GM21576 (cell line): ENCODE measurements around the gene PEX14.
"Not testable (repeated sequence)": the region's sequence is repeated elsewhere in the genome, so short reads cannot be mapped to it uniquely, and the experiment has no call there.

ENCODE experiments used
- ATAC-seq: cut with Tn5 transposase; IDR thresholded peaks from one replicate; pipeline ENCODE4 v1.9.1; 2021; ENCODE audit warnings: mild to moderate bottlenecking, moderate library complexity; ENCODE audit not compliant: unreplicated experiment

PEX14 gene

GRCh38 chr1:10450156-10450814 lies 24.5 kb upstream of the PEX14 start:
- ATAC-seq = no peak

GRCh38 chr1:10450836-10451235 lies 23.9 kb upstream of the PEX14 start:
- ATAC-seq = no peak

- no peak for ATAC-seq
Observed at GRCh38 chr1:10451287-10451686, 23.5 kb upstream of the PEX14 start.

DNA sequence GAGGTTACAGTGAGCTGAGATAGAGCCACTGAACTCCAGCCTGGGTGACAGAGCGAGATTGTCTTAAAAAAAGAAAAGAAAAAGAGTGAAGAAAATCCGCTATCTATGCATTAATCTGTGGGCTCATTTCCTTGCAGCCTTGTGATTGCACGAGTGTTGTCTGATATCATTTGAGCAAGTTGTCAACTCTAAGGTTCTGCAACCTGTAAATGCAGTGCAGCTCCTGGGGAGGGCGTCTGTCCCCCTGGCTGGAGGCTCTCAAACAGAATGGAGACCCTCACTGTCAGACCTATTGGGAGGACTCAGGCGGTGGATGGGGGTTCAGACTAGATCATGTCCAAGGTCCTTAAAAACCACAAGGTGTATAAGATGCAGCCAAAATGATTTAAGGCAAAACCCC lies 18.7 kb upstream of the PEX14 start:
- no peak for ATAC-seq

DNA sequence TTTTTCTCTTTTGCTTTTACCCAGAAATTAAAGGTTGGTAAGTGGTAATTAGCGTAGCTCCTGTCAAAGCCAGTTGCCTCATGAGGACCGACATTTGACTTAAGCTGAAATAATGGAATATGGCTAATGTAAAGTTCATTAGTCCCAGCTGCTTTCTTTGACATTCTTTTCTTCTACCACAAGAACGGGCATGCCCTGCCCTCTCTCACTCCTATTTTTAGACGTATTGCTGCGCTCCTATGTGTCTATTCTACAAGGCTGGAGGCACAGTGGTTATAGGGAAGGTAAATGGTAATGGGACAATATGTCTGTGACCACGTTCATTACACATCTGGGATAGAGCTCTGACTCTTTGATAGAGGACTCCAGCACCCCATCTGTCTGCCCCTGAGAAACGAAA lies 18.1 kb upstream of the PEX14 start:
- no peak for ATAC-seq

GRCh38 chr1:10457462-10457861 lies 17.3 kb upstream of the PEX14 start:
- not testable (repeated sequence) for ATAC-seq

- no peak for ATAC-seq
Observed at GRCh38 chr1:10457875-10458274, 16.9 kb upstream of the PEX14 start.

DNA sequence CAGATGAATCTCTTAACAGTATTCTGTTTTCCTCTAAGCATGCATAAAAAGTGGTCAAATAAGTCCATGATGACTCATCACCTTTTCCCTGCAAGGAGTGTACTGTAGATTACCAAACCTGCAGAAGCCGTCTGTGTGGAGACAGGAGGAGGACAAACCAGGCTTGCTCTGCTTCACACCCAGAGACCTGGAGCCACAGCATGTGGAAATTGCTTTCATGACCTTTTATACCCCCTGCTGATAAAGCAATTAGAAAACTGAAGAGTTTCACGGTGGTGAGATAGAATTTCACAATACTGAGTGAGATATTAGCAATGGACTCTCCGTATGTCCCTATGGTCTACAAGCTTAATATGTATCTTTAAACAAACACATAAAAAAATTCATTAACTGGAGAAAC lies 15.6 kb upstream of the PEX14 start:
- no peak for ATAC-seq

DNA sequence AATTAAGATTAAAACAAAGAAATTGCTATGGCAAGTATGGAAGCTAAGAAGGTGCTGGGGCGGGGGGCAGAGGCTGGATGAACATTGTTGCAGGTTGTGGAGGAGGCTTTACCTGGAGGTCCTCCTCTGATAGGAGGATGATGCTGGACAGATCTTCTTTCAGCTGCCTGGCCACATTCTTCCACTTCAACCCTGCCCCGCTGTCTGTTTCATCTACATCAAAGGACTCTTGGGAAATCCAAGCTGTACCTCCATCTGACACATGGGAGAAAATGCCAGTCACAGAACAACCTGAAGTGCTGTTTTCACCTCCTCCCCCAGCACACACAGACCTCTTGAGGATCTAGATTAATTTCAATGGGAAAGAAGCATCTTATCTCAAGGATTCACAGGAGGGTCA lies 7.7 kb upstream of the PEX14 start:
- ATAC-seq = no peak

DNA sequence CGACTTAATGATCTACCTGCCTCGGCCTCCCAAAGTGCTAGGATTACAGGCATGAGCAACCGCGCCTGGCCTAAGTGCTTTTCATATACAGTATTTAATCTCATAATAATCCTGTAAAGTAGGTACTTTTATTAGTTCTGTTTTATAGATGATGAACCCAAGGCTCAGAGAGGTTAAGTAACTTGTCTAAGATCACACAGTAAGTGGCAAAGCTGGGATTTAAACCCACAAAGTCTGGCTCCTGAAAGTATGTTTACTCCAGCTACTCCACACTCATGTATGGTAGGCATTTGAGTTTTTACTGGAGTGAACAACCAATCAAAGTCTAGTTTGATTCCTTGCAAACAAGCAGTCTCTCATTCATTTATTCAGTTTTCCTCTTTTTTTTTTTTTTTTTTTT lies 4.7 kb upstream of the PEX14 start:
- ATAC-seq = no peak

- no peak for ATAC-seq
Observed at GRCh38 chr1:10471411-10472219, 3.1 kb upstream of the PEX14 start.

DNA sequence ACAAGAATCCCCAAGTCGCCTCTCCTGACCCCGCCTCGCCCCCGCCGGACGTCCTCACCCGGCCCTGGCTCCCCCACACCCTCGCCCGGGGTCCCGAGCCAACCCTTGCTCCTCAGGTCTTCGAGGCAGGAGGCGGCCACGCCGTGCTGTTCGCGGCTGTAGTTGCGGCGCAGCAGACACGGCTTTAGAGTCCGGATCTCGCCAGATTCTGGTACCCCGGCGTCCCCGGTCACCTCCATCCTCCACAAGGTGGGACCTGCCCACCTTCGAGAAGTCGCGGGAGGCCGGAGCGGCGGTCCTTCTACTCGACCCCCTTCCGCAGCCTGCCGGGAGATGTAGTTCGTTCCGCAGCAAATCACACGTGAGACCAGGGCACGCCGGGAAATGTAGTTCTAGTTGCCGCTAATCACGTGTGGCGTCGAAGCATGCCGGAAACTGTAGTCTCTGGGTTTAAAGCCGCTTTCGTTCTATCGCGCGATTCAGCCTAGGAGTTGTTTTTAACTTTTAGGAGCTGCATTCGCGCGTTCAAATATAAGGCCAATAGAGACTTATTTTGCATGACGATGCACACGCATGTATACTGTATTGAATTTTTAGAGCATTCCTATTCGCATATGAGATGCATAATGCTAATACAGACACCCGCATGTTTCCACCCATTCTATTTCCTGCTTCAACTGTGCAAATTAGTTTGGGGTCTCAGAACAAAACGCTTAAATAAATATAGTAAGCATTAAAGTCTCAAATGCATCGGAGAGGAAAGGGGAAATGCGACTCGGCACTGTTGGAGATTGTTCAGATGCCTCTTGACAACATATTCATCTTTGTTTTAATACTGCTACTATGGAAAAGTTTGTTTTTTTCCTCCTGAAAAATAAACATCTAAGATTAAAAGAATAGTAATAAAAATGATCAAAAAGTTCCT lies 2.3 kb upstream of the PEX14 start, which contains the start of gene DFFA:
TSS of gene DFFA (minus strand) at position 310 of the 925 bp plus-strand sequence. CDS start at position 239, 71 bp downstream.
- ATAC-seq = peak; percentile 77

- no peak for ATAC-seq
Observed at GRCh38 chr1:10473145-10473765, 1.5 kb upstream of the PEX14 start.

DNA sequence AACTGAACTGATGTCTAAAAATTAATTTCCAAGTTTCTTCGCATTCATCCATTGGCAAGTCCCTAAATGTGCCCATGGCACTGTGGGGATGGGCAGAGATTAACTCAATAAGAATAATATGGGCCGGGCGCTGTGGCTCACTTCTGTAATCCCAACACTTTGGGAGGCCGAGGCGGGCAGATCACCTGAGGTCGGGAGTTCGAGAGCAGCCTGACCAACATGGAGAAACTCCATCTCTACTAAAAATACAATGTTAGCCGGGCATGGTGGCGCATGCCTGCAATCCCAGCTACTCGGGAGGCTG lies 489 bp upstream of the PEX14 start:
- not testable (repeated sequence) for ATAC-seq

DNA sequence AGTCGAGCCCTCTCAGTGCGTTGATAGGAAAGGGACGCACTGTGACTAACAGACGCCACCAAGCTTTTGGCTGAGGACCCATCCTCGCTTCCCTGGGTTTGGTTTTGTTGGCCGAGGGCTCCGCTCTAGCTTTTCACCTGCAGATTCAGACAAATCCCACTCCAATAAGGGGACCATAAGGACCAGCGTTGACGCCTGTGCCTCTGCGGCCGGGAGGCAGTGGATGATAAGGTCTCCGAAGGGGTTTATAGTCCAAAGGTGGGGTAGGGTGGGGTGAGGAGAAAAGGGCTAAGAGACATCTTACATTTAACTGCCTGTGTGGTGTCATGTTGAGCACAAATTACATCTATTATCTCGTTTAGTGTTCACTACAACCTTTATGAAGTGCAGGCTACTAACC lies 760 bp downstream of the PEX14 start:
- no peak for ATAC-seq

DNA sequence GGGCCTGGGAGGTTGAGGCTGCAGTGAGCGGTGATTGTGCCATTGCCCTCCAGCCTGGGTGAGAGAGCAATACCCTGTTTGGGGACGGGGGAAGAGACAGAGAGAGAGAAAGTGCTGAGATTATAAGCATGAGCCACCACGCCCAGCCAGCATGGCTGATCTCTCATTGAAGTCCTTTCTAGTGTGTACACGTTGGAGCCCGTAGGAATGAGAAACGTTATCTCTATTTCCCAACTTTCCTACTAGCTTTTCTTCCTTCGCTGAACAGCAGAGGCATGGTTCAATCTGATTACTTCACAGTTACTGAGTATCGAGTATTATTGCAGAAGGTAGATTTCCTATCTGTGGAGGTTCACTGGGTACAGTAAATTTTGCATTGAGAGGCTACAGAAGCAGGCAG lies 4.5 kb downstream of the PEX14 start:
- no peak for ATAC-seq

- ATAC-seq = no peak
Observed at GRCh38 chr1:10480614-10481013, 5.9 kb downstream of the PEX14 start.

DNA sequence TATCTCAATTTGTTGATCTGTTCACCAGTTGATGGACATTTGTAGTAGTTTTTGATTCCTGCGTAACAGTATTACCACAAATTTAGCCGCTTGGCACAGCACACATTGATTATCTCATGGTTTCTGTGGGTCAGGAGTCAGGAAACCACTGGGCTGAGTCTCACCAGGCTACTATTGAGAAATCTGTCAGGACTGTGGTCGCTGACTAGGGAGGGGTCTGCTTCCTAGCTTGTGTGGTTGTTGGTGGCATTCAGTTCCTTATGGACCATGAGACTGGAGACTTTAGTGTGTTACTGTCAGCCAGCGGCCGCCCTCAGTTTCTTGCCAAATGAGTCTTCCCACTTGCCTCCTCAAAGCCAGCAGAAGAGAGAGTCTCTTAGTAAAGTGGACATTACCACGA lies 9.8 kb downstream of the PEX14 start:
- ATAC-seq = no peak

DNA sequence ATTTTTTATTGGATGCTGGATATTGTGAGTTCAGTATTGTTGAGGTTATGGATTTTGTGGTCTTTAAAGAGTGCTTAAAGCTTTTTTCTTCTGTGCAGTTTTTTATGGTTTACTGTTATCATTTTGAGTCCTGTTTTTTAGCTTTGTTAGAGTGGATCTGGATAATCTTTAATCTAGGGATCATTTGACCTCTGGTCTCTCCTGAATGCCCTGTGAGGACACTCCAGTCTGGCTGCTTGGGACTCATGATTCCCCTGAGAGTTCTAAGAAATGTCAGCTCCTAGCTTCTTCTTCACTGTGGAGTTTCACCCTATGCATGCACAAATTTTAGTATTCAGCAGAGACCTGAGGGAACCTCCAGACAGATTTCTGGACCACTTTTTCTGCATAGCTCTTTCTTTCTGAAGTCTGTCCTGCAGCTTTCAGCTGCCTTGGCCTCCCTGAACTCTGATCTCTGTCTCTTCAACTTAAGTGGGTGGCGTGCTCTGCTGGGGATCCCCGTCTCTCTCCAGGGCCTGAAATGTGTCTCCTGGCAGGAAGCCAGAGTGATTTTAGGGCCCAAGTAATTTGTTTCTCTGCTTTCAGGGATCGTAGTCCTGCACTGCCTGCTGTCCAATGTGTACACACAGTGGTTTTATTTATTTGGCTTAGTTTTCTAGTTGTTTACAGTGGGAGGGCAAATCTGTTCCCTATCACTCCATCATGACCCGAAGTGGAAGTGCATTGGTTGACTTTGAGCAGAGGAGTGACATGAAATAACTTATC lies 14.7 kb downstream of the PEX14 start:
- no peak for ATAC-seq

GRCh38 chr1:10490286-10490970 lies 15.7 kb downstream of the PEX14 start:
- ATAC-seq = no peak
